Astrocyte (in vitro differentiated cells and primary cell): Measurements from ENCODE around the gene ERCC6L2. TPM values are rescaled to one million over a fixed set of nuclear protein-coding genes. Genes with fewer than 3 reads are reported as not detected.

ENCODE experiments used
- DNase-seq: peaks from one replicate; pipeline ENCODE4 v3.0.0-alpha.2; 2010; ENCODE audit warnings: low read depth
- FAIRE-seq: peaks from 2 replicates; lab custom pipeline; 2011; peaks lifted over from hg19 to GRCh38; lab: Jason Lieb, UNC
- H2AFZ ChIP-seq: 2 replicates; pipeline ENCODE4 v1.6.0; 2012; ENCODE audit warnings: low read depth, low read length, inconsistent platforms
- H3K27ac ChIP-seq: 2 replicates; pipeline ENCODE4 v1.5.1; 2011; ENCODE audit warnings: low read depth, low read length, inconsistent platforms
- H3K27me3 ChIP-seq: 2 replicates; pipeline ENCODE4 v1.6.0; 2011; ENCODE audit warnings: low read length, inconsistent platforms; ENCODE audit not compliant: insufficient read depth
- H3K36me3 ChIP-seq: 2 replicates; pipeline ENCODE4 v1.5.1; 2011; ENCODE audit warnings: low read length, inconsistent platforms; ENCODE audit not compliant: insufficient read depth
- H3K4me1 ChIP-seq: 2 replicates; pipeline ENCODE4 v1.5.1; 2011; ENCODE audit warnings: low read length, inconsistent platforms; ENCODE audit not compliant: insufficient read depth
- H3K4me2 ChIP-seq: 2 replicates; pipeline ENCODE4 v1.6.0; 2012; ENCODE audit warnings: low read length, inconsistent platforms
- H3K4me3 ChIP-seq: 2 replicates; pipeline ENCODE4 v1.5.1; 2011; ENCODE audit warnings: low read depth, mild to moderate bottlenecking, low read length, inconsistent platforms; ENCODE audit not compliant: insufficient read depth
- H3K79me2 ChIP-seq: 2 replicates; pipeline ENCODE4 v1.6.0; 2012; ENCODE audit warnings: mild to moderate bottlenecking, low read length, inconsistent platforms; ENCODE audit not compliant: insufficient read depth
- H3K9ac ChIP-seq: 2 replicates; pipeline ENCODE4 v1.6.0; 2012; ENCODE audit warnings: mild to moderate bottlenecking, low read length, inconsistent platforms
- H3K9me3 ChIP-seq: 2 replicates; pipeline ENCODE4 v1.5.1; 2012; ENCODE audit warnings: low read depth, mild to moderate bottlenecking, low read length, inconsistent platforms; ENCODE audit not compliant: insufficient read depth
- H4K20me1 ChIP-seq: 2 replicates; pipeline ENCODE4 v1.6.0; 2012; ENCODE audit warnings: low read length, inconsistent platforms; ENCODE audit not compliant: insufficient read depth
- H3K27ac Mint-ChIP-seq: one replicate; pipeline ENCODE4 v1.8.0; 2021; ENCODE audit warnings: mild to moderate bottlenecking, mixed read lengths; ENCODE audit not compliant: unreplicated experiment
- H3K27me3 Mint-ChIP-seq: one replicate; pipeline ENCODE4 v1.8.0; 2021; ENCODE audit warnings: low read depth, mixed read lengths; ENCODE audit not compliant: unreplicated experiment
- H3K36me3 Mint-ChIP-seq: one replicate; pipeline ENCODE4 v1.8.0; 2021; ENCODE audit warnings: low read depth, mixed read lengths; ENCODE audit not compliant: unreplicated experiment
- H3K4me1 Mint-ChIP-seq: one replicate; pipeline ENCODE4 v1.8.0; 2021; ENCODE audit warnings: low read depth, mixed read lengths; ENCODE audit not compliant: unreplicated experiment
- H3K4me3 Mint-ChIP-seq: one replicate; pipeline ENCODE4 v1.8.0; 2021; ENCODE audit warnings: mild to moderate bottlenecking, moderate library complexity, mixed read lengths; ENCODE audit not compliant: unreplicated experiment
- H3K9me3 Mint-ChIP-seq: one replicate; pipeline ENCODE4 v1.8.0; 2021; ENCODE audit warnings: mild to moderate bottlenecking, mixed read lengths; ENCODE audit not compliant: unreplicated experiment
- CTCF ChIP-seq: IDR thresholded peaks from 2 replicates; pipeline ENCODE4 v1.5.1; 2011; ENCODE audit warnings: low read depth, mild to moderate bottlenecking, inconsistent platforms, low read length, moderate library complexity; ENCODE audit not compliant: insufficient read depth
- EZH2 ChIP-seq: IDR thresholded peaks from 2 replicates; pipeline ENCODE4 v1.6.1; 2012; ENCODE audit warnings: mild to moderate bottlenecking, low read length, inconsistent platforms; ENCODE audit not compliant: insufficient read depth
- total RNA-seq: library from RNA; stranded (reverse); gene quantifications from 2 replicates; pipeline ENCODE4 v1.2.1, GENCODE V29; 2021

ERCC6L2 gene
- total RNA-seq, 1 donor from 2014 or later, result 31.9 TPM

GRCh38 chr9:95974389-95974788 lies 98.9 kb downstream of the ERCC6L2 start:
- no peaks in the 10 kb centered on the region for H3K4me1 Mint-ChIP-seq
- no peaks in the 10 kb centered on the region for H3K9me3 Mint-ChIP-seq
- Histone ChIP-seq H3K4me2 (no peak overlapping the region), H3K27ac (no peak overlapping the region), H3K9me3 (no peaks in the 10 kb centered on the region), H3K9ac (no peak overlapping the region), H3K4me3 (no peak overlapping the region), H3K4me1 (no peaks in the 10 kb centered on the region), H3K27me3 (no peaks in the 10 kb centered on the region), H4K20me1 (no peaks in the 10 kb centered on the region), H3K36me3 (peaks cover 12% of the 10 kb centered on the region), H3K79me2 (no peaks in the 10 kb centered on the region), H2AFZ (no peak overlapping the region)
- TF ChIP-seq EZH2 (no peak), CTCF (no peak)
- H3K4me3 Mint-ChIP-seq, result no peak overlapping the region
- DNase-seq (no peak), FAIRE-seq (no peak)
- no peak overlapping the region for H3K27ac Mint-ChIP-seq
- H3K36me3 Mint-ChIP-seq, result peaks cover 7% of the 10 kb centered on the region
- H3K27me3 Mint-ChIP-seq, result no peaks in the 10 kb centered on the region

- Histone ChIP-seq H3K9ac (no peak overlapping the region), H3K4me1 (no peaks in the 10 kb centered on the region), H3K36me3 (peaks cover 3% of the 10 kb centered on the region), H3K27ac (no peak overlapping the region), H3K4me3 (no peak overlapping the region), H3K4me2 (no peak overlapping the region), H3K79me2 (no peaks in the 10 kb centered on the region), H2AFZ (no peak overlapping the region), H4K20me1 (no peaks in the 10 kb centered on the region), H3K27me3 (no peaks in the 10 kb centered on the region), H3K9me3 (no peaks in the 10 kb centered on the region)
- Mint-ChIP-seq H3K9me3 (no peaks in the 10 kb centered on the region), H3K4me1 (peaks cover 5% of the 10 kb centered on the region), H3K27ac (no peak overlapping the region), H3K36me3 (peaks cover 7% of the 10 kb centered on the region), H3K4me3 (no peak overlapping the region), H3K27me3 (no peaks in the 10 kb centered on the region)
- no peak for TF ChIP-seq CTCF
- no peak for FAIRE-seq
- DNase-seq, result no peak
Measured at GRCh38 chr9:95977371-95977770, 101.9 kb downstream of the ERCC6L2 start.

GRCh38 chr9:95978106-95978505 lies 102.6 kb downstream of the ERCC6L2 start:
- Histone ChIP-seq H3K27me3 (no peaks in the 10 kb centered on the region), H2AFZ (no peak overlapping the region), H4K20me1 (no peaks in the 10 kb centered on the region), H3K9ac (no peak overlapping the region), H3K4me1 (no peaks in the 10 kb centered on the region), H3K36me3 (peaks cover 3% of the 10 kb centered on the region), H3K79me2 (no peaks in the 10 kb centered on the region), H3K9me3 (no peaks in the 10 kb centered on the region), H3K27ac (no peak overlapping the region), H3K4me2 (no peak overlapping the region), H3K4me3 (no peak overlapping the region)
- H3K4me3 Mint-ChIP-seq, result no peak overlapping the region
- DNase-seq, result no peak
- no peaks in the 10 kb centered on the region for H3K9me3 Mint-ChIP-seq
- peaks cover 4% of the 10 kb centered on the region for H3K36me3 Mint-ChIP-seq
- no peak overlapping the region for H3K27ac Mint-ChIP-seq
- H3K4me1 Mint-ChIP-seq, result peaks cover 5% of the 10 kb centered on the region
- TF ChIP-seq EZH2, result no peak
- TF ChIP-seq CTCF, result no peak
- FAIRE-seq, result no peak
- H3K27me3 Mint-ChIP-seq, result no peaks in the 10 kb centered on the region
